RWPE1 (cell line): Measurements from ENCODE around the gene TMED1.
"Not testable (repeated sequence)": the region's sequence is repeated elsewhere in the genome, so short reads cannot be mapped to it uniquely, and the experiment has no call there.

Source experiments
- CTCF ChIA-PET: fragments of 350-600 bp; sonication (Branson Sonifier 250); formaldehyde crosslinking; extraction: SDS; loops from one replicate; lab custom pipeline; 2021; lab: Yijun Ruan, JAX
- POLR2A ChIA-PET: fragments of 400-600 bp; formaldehyde crosslinking; extraction: SDS; loops from one replicate; lab custom pipeline; 2020; ENCODE audit warnings: antibody characterized with exemption; ENCODE audit not compliant: low non-redundant PET; lab: Yijun Ruan, JAX
- DNase-seq: peaks from one replicate; pipeline ENCODE4 v3.0.0; 2012; ENCODE audit warnings: low spot score
- H3K27ac ChIP-seq: fragments of 450-650 bp; 2 replicates; pipeline ENCODE4 v1.5.1; 2017
- CTCF ChIP-seq: fragments of 450-650 bp; conservative IDR thresholded peaks from 2 replicates; pipeline ENCODE4 v1.5.1; 2017; ENCODE audit warnings: low read depth, mild to moderate bottlenecking

TMED1 gene

GRCh38 chr19:10878253-10878652 lies 42.2 kb upstream of the TMED1 start:
- TF ChIP-seq CTCF: no peak
- ChIA-PET POLR2A (no interaction called here), CTCF (no interaction called here)
- no peak for DNase-seq
- H3K27ac ChIP-seq: peak overlapping the region; percentile 67

- DNase-seq, POLR2A ChIA-PET, CTCF ChIA-PET: not testable (repeated sequence)
- H3K27ac ChIP-seq: peak overlapping the region; percentile 67
Observed at GRCh38 chr19:10877608-10878007, 41.6 kb upstream of the TMED1 start.

DNA sequence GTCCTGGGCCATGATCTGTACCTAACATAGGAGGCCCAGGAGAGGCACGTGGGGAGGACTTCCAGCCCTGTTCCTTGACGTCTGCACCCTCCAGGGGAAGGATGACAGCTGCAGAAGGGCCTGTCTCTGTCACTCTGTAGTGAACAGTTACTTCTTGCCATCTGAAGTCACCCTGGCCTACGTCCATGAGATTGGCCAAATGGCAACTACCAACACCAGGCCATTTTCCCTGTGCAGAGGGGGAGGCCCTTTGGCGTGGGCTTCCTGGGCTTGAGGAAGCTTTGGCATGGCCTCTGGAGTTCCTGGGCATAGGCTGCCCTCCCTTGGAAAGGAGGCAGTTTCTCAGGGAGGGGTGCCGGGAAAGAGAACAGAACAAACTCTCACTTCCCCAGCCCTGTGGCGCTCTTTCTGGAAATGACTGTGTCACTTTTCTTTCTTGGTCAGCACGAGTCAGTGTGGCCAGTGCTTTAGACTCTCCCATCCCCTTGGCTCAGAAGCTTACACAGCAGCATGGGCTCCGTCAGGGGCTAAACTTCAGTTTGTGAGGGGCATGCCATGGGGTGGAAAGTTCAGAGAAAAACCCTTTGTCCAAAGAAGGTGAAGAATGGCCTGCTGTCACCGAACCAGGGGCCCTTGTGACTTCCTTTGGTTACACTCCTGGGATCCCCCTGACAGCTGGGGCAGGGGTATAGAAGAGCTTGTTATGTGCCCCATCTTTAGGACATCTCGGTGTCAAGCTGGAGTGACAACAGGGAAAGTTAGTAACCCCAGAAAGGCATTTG lies 40.6 kb upstream of the TMED1 start:
- ChIA-PET CTCF (interaction anchor here (0.6 kb wide), 1 partner anchor 14 kb away, joined by 6 read pairs; no protein-coding TSS in a partner anchor), POLR2A (no interaction called here)
- TF ChIP-seq CTCF: no peak
- H3K27ac ChIP-seq: peak overlapping the region; percentile 67
- no peak for DNase-seq

DNA sequence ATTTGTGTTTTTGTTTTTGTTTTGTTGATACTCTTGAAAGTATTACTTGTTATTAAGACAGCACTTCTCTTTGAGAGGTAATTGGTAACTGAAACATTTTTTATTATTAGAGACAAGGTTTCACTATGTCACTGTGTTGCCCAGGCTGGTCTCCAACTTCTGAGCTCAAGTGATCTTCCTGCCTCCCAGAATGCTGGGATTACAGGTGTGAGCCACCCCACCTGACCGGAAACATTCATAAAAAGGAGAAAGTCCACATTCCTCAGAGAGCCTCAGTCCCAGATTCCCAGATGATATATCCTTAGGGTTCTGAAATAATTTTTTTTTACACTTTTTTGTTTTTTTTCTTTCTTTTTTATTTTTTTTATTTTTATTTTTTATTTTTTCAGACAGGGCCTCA lies 38.0 kb upstream of the TMED1 start:
- ChIA-PET POLR2A (interaction anchor here (0.6 kb wide), 2 partner anchors 15 to 685 kb away, joined by 4 to 5 read pairs; no protein-coding TSS in a partner anchor), CTCF (interaction anchor here (2.0 kb wide), 1 partner anchor 10 kb away, joined by 10 read pairs; no protein-coding TSS in a partner anchor)
- peak overlapping the region; percentile 87 for H3K27ac ChIP-seq
- DNase-seq: no peak
- no peak for TF ChIP-seq CTCF

- no peak for TF ChIP-seq CTCF
- ChIA-PET POLR2A (no interaction called here), CTCF (interaction anchor here (0.6 to 2.0 kb wide), 6 partner anchors 9 to 605 kb away, joined by 3 to 10 read pairs (median 4); no protein-coding TSS in a partner anchor)
- DNase-seq: no peak
- H3K27ac ChIP-seq: peak overlapping the region; percentile 87
Observed at GRCh38 chr19:10872546-10873107, 36.6 kb upstream of the TMED1 start.

GRCh38 chr19:10871711-10872545 lies 35.9 kb upstream of the TMED1 start:
- H3K27ac ChIP-seq: peak overlapping the region; percentile 87
- ChIA-PET CTCF (interaction anchor here (0.6 to 2.0 kb wide), 9 partner anchors 8 to 606 kb away, joined by 3 to 10 read pairs (median 3); no protein-coding TSS in a partner anchor), POLR2A (no interaction called here)
- DNase-seq: no peak
- no peak for TF ChIP-seq CTCF
